ENCODE data around the gene RALY.

GRCh38 chr20:34029415-34029814 is 35.7 kb downstream of the RALY start:
- no peak for TF ChIP-seq CTCF (conservative IDR thresholded peaks at IDR 0.05)
- no peak for TF ChIP-seq EZH2 (IDR thresholded peaks at IDR 0.05; ENCODE audit: low read depth)
